Measurements from ENCODE around the gene FMO5.

Gene FMO5

DNA sequence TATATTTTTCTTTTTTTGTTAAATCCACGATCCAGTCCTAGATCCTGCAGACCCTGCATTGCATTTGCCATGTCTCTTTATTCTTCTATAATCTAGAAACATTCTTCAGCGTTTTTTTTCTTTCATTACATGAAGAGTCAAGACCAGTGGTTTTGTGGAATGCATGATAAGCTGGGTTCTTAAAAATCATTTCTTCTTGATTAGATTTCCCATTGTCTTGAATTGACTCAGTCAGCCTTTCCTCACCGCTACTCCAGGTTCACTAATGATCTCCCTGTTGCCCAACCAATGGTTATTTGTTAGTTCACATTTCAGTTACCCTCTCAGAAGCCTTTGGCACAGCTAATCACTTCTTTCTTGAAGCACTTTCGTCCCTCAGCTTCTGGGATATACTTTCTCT lies 42.6 kb upstream of the FMO5 start:
- H3K4me3 ChIP-seq (ENCODE audit: low read depth, low read length) = no peak overlapping the region
- CTCF ChIA-PET = no interaction called here
- H3K36me3 ChIP-seq (ENCODE audit: control insufficient read depth in 2 of 2, insufficient read depth in 1 of 2, low read length in 2 of 2) = peaks cover 39 to 96% of the 10 kb centered on the region in 2 experiments
- POLR2A ChIA-PET = no interaction called here
- H3K27ac ChIP-seq (ENCODE audit: extremely low read depth, low read depth, low read length) = no peak overlapping the region
- no peak for TF ChIP-seq ZNF585B (tag by site-specific recombination; IDR thresholded peaks at IDR 0.05)
- TF ChIP-seq, protein P1, sequence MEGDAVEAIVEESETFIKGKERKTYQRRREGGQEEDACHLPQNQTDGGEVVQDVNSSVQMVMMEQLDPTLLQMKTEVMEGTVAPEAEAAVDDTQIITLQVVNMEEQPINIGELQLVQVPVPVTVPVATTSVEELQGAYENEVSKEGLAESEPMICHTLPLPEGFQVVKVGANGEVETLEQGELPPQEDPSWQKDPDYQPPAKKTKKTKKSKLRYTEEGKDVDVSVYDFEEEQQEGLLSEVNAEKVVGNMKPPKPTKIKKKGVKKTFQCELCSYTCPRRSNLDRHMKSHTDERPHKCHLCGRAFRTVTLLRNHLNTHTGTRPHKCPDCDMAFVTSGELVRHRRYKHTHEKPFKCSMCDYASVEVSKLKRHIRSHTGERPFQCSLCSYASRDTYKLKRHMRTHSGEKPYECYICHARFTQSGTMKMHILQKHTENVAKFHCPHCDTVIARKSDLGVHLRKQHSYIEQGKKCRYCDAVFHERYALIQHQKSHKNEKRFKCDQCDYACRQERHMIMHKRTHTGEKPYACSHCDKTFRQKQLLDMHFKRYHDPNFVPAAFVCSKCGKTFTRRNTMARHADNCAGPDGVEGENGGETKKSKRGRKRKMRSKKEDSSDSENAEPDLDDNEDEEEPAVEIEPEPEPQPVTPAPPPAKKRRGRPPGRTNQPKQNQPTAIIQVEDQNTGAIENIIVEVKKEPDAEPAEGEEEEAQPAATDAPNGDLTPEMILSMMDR (tag by site-specific recombination; IDR thresholded peaks at IDR 0.05) = no peak
- no peak for TF ChIP-seq ZNF747 (tag by site-specific recombination; IDR thresholded peaks at IDR 0.05)
- no peak for TF ChIP-seq YY2 (tag by site-specific recombination; IDR thresholded peaks at IDR 0.05)
- no peak for TF ChIP-seq ZNF677 (tag by site-specific recombination; IDR thresholded peaks at IDR 0.05)
- TF ChIP-seq MEIS1 (CRISPR knock-in tag; IDR thresholded peaks at IDR 0.05; ENCODE audit: borderline replicate concordance) = no peak
- TF ChIP-seq ZNF280C (tag by site-specific recombination; IDR thresholded peaks at IDR 0.05) = no peak
- TF ChIP-seq ZNF350 (tag by site-specific recombination; IDR thresholded peaks at IDR 0.05) = no peak
- TF ChIP-seq ZNF777 (tag by site-specific recombination; IDR thresholded peaks at IDR 0.05; ENCODE audit: borderline replicate concordance) = no peak
- no peak for TF ChIP-seq ZNF394 (tag by site-specific recombination; IDR thresholded peaks at IDR 0.05; ENCODE audit: borderline replicate concordance)
- TF ChIP-seq, protein P2, sequence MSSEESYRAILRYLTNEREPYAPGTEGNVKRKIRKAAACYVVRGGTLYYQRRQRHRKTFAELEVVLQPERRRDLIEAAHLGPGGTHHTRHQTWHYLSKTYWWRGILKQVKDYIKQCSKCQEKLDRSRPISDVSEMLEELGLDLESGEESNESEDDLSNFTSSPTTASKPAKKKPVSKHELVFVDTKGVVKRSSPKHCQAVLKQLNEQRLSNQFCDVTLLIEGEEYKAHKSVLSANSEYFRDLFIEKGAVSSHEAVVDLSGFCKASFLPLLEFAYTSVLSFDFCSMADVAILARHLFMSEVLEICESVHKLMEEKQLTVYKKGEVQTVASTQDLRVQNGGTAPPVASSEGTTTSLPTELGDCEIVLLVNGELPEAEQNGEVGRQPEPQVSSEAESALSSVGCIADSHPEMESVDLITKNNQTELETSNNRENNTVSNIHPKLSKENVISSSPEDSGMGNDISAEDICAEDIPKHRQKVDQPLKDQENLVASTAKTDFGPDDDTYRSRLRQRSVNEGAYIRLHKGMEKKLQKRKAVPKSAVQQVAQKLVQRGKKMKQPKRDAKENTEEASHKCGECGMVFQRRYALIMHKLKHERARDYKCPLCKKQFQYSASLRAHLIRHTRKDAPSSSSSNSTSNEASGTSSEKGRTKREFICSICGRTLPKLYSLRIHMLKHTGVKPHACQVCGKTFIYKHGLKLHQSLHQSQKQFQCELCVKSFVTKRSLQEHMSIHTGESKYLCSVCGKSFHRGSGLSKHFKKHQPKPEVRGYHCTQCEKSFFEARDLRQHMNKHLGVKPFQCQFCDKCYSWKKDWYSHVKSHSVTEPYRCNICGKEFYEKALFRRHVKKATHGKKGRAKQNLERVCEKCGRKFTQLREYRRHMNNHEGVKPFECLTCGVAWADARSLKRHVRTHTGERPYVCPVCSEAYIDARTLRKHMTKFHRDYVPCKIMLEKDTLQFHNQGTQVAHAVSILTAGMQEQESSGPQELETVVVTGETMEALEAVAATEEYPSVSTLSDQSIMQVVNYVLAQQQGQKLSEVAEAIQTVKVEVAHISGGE (tag by site-specific recombination; conservative IDR thresholded peaks at IDR 0.05; ENCODE audit: low read depth) = no peak
- H3K9me3 ChIP-seq (ENCODE audit: control insufficient read depth, insufficient read depth, low read depth, low read length) = no peaks in the 10 kb centered on the region
- no peaks in the 10 kb centered on the region for H3K4me1 ChIP-seq (ENCODE audit: control insufficient read depth, insufficient read depth, low read length)

- ChIA-PET POLR2A (no interaction called here), CTCF (no interaction called here)
- Histone ChIP-seq H3K4me1 (ENCODE audit: control insufficient read depth, insufficient read depth, low read length) (no peaks in the 10 kb centered on the region), H3K9me3 (ENCODE audit: control insufficient read depth, insufficient read depth, low read depth, low read length) (no peaks in the 10 kb centered on the region), H3K36me3 (ENCODE audit: control insufficient read depth in 2 of 2, insufficient read depth in 1 of 2, low read length in 2 of 2) (peaks cover 40 to 96% of the 10 kb centered on the region in 2 experiments), H3K4me3 (ENCODE audit: low read depth, low read length) (no peak overlapping the region), H3K27ac (ENCODE audit: extremely low read depth, low read depth, low read length) (no peak overlapping the region)
- TF ChIP-seq, protein P3, sequence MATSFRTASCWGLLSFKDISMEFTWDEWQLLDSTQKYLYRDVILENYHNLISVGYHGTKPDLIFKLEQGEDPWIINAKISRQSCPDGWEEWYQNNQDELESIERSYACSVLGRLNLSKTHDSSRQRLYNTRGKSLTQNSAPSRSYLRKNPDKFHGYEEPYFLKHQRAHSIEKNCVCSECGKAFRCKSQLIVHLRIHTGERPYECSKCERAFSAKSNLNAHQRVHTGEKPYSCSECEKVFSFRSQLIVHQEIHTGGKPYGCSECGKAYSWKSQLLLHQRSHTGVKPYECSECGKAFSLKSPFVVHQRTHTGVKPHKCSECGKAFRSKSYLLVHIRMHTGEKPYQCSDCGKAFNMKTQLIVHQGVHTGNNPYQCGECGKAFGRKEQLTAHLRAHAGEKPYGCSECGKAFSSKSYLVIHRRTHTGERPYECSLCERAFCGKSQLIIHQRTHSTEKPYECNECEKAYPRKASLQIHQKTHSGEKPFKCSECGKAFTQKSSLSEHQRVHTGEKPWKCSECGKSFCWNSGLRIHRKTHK (tag by site-specific recombination; IDR thresholded peaks at IDR 0.05) = no peak
- TF ChIP-seq ZNF561 (tag by site-specific recombination; IDR thresholded peaks at IDR 0.05; ENCODE audit: borderline replicate concordance) = no peak
- TF ChIP-seq ZNF48 (tag by site-specific recombination; IDR thresholded peaks at IDR 0.05) = no peak
- no peak for TF ChIP-seq TCF7L2 (IDR thresholded peaks at IDR 0.05; ENCODE audit: borderline replicate concordance, low read depth, low read length)
- no peak for TF ChIP-seq PATZ1 (tag by site-specific recombination; IDR thresholded peaks at IDR 0.05)
- no peak for TF ChIP-seq BCL6B (tag by site-specific recombination; IDR thresholded peaks at IDR 0.05)
- no peak for TF ChIP-seq ATF2 (tag by site-specific recombination; IDR thresholded peaks at IDR 0.05; ENCODE audit: low read depth)
- no peak for TF ChIP-seq ZNF394 (tag by site-specific recombination; IDR thresholded peaks at IDR 0.05; ENCODE audit: borderline replicate concordance)
- TF ChIP-seq ZNF16 (tag by site-specific recombination; IDR thresholded peaks at IDR 0.05; ENCODE audit: low read depth) = no peak
- TF ChIP-seq ZNF138 (tag by site-specific recombination; IDR thresholded peaks at IDR 0.05; ENCODE audit: borderline replicate concordance) = no peak
- no peak for TF ChIP-seq ZNF239 (tag by site-specific recombination; IDR thresholded peaks at IDR 0.05)
Measured at GRCh38 chr1:147266381-147266780, 41.2 kb upstream of the FMO5 start.
